Cardiac fibroblast (primary cell): ENCODE results near the gene BMAL2.

Source experiments
- DNase-seq, 2 donors: peaks; one replicate each; pipeline versions ENCODE4 v3.0.0 to v3.0.0-alpha.2; 2010; ENCODE audit warnings: low read depth in 2 of 2
- H3K4me3 ChIP-seq, 2 donors: replicated peaks in 1 of 2; 1 replicate in 1 of 2; 2 replicates in 1 of 2; pipeline ENCODE4 v1.5.1; 2011; ENCODE audit warnings: low read depth in 2 of 2, low read length in 2 of 2, mild to moderate bottlenecking in 2 of 2, moderate library complexity in 1 of 2
- TF ChIP-seq, protein P1 (sequence below): IDR thresholded peaks from one replicate; pipeline ENCODE4 v1.5.1; 2011; ENCODE audit warnings: low read depth, mild to moderate bottlenecking, low read length, inconsistent platforms

BMAL2 gene

DNA sequence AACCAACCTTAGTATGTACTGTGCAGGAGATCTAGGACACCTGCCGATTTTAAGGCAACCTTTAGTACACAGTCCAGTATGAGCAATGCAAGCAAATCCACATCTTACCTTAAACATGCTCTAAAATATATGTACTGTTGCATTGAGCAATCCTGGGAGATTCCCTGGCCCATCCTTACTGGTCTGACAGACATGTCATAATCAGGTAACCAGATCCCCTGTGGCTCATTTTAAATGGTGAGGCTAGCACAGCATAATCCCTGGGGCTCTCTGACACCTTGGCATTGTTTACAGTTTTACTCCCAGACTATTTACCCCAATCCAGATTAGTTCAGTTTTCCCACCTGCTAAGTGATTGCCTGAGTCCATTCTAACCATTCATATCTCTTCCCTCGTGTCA, 15.1 kb downstream of the BMAL2 start:
- TF ChIP-seq, protein P1, sequence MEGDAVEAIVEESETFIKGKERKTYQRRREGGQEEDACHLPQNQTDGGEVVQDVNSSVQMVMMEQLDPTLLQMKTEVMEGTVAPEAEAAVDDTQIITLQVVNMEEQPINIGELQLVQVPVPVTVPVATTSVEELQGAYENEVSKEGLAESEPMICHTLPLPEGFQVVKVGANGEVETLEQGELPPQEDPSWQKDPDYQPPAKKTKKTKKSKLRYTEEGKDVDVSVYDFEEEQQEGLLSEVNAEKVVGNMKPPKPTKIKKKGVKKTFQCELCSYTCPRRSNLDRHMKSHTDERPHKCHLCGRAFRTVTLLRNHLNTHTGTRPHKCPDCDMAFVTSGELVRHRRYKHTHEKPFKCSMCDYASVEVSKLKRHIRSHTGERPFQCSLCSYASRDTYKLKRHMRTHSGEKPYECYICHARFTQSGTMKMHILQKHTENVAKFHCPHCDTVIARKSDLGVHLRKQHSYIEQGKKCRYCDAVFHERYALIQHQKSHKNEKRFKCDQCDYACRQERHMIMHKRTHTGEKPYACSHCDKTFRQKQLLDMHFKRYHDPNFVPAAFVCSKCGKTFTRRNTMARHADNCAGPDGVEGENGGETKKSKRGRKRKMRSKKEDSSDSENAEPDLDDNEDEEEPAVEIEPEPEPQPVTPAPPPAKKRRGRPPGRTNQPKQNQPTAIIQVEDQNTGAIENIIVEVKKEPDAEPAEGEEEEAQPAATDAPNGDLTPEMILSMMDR: no peak
- DNase-seq: no peak
- no peak overlapping the region for H3K4me3 ChIP-seq

DNA sequence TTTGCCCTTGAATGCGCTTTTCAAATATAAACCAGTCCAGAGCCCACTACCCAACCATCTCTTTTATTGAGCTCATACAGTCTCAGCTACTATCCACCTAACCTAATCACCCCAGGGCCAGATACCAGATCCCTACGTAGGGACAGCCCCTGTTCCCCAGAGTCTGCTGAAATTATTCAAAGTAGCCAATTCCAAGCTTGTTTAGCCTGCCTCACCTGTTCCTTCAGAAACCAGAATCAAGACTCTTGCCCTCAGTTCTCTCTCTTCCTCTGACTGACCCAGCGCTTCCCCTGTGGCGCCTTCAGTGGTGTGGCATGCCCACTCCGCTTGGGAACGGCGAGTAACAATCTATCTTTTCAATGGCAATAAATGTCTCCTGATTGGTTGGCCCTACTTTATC, 18.8 kb downstream of the BMAL2 start:
- TF ChIP-seq, protein P1: no peak
- no peak overlapping the region for H3K4me3 ChIP-seq
- DNase-seq: no peak

DNA sequence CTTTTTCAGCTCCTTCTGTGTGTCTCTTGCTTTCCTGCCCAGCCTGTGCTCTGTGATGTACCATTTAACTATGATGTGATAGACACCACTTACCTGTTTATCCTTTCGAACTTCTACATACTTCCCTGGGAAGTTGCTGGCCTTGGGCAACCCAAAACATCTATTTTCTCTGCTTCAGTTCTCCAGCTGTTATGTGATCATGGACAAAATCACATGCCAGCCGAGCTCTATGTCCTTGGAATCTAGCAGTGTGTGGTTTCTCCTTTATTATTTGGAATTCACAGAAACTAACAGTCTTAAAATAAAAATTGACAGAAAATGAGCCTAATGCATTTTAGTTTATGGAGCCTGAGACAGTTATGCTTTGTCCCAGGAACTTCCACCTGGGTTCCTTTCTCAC, 22.9 kb downstream of the BMAL2 start:
- TF ChIP-seq, protein P1: no peak
- H3K4me3 ChIP-seq: no peak overlapping the region
- no peak for DNase-seq

DNA sequence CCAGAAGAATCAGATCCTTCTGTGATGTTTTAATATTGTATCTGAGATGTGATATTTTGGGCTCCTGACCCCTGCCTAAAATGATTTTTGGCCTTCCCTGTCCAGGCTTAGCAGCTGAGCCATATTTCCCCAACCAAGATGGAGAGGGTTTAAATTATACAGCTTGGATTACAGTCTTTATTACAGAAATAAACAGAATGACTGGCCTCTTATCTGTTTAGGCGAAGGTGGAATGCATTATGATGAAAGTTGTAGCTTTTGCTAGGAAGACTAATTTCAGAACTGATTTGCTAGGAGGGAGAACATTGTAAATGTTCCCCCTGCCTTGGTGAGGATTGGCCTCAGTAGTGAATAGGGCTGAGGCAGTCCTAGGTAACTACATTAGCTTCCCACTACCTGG, 23.3 kb downstream of the BMAL2 start:
- no peak overlapping the region for H3K4me3 ChIP-seq
- TF ChIP-seq, protein P1: no peak
- DNase-seq: no peak

DNA sequence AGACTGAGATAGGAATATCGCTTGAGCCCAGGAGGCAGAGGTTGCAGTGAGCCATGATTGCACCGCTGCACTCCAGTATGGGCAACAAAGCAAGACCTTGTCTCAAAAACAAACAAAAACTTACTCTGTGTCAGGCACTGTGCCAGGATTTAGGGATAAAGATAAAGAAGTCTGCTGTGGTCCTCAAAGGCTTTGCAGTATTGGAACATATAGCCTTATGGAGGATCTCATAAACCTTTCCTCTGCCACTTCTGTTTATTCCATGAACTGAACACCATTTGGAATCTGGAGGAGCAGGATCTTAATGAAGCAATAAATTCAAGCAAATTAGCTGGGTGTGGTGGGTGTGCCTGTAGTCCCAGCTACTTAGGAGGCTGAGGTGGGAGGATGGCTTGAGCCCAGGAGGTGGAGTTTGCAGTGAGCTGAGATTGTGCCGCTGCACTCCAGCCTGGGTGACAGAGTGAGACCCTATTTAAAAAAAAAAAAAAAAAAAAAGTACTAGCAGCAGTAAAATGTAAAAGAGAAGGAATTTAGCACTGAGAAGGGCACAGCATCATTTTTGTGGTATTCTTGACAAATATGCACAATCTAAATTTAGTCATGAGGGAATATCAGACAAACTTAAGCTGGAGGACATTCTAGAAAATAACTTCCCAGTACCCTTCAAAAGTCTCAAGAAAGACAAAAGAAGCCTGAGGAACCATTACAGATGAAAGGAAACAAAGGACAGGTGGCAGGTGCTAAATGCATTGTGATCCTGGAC, 27.1 kb downstream of the BMAL2 start:
- TF ChIP-seq, protein P1: no peak
- no peak overlapping the region for H3K4me3 ChIP-seq
- DNase-seq: no peak

DNA sequence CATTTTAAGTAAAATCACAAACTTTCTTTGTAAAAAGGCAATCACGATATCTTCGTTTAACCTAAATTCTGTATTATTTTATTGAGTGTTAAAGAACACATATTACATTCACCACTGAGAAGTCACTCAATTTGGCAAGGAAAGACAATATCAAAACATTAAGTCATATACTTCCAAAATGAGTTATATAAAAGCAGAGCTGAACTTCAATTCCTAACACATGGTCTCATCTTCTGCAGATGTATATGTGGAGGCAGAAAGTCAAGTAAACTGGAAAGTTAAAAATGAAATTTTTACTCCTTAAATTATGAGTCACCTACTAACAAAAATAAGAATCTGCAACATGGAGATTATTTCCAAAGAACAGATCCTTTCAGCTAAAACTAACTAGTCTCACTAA, 28.7 kb downstream of the BMAL2 start:
- H3K4me3 ChIP-seq: no peak overlapping the region
- DNase-seq: peak in 1 of 2 donors; percentile 58
- TF ChIP-seq, protein P1: no peak

DNA sequence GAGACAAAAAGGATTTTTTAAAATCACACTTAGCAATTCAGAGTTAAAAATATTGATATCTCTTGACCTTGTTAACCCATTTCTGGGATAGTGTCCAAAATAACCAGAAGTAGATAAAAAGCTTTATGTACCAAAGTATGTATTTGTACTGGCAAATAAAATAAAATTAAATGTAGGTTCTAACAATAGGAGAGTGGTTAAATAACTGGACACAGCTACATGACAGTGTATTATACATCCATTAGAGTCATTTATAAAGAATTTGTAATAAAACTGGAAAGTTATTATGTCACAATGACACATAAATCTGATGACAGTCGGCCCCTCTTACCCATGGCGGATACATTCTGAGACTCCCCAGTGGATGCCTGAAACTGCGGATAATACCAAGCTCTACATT, 34.0 kb downstream of the BMAL2 start:
- no peak overlapping the region for H3K4me3 ChIP-seq
- TF ChIP-seq, protein P1: no peak
- DNase-seq: peak in 1 of 2 donors; percentile 38
